Activated CD8-positive, alpha-beta memory T cell treated with anti-CD3 and anti-CD28 coated beads, Interleukin-2, amount 50 U/mL, for 4 hours (primary cell): ENCODE data around the gene RAB7B.

Experiments used
- DNase-seq: peaks from one replicate; pipeline ENCODE4 v3.0.0-alpha.2; 2020

The RAB7B gene

GRCh38 chr1:205943245-205943644, 60.0 kb downstream of the RAB7B start, which contains the start of gene SLC26A9:
Gene SLC26A9, minus strand, starts transcription at chr1:205943456. Its CDS starts 7,636 bp downstream, at chr1:205935820.
- no peak for DNase-seq

DNA sequence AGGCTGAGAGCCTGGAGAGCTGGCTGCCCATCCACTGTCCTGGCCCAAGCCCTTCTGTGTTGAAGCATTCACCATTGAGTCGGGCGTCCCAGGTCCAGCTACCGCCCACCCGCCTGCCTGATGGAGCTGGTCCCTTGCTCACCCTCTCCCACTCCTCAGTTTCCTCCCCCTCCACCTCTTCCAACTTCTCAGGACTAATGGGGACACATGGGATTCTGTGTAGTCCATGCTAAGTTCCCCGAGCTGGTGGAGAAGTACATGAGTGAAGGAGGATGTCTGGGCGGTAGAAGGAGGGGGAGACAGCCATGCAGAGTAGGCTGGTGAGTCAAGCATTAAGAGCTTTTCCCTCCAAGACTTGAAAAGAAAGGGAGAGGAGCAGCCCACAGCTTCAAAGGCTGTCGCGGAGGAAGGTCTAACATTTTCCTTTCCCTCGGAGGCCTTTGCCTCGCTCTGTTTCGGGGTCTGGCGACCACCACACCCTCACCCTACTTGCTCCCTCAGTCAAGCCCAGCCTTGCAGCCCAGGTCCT, 60.5 kb downstream of the RAB7B start:
- DNase-seq, result no peak

DNA sequence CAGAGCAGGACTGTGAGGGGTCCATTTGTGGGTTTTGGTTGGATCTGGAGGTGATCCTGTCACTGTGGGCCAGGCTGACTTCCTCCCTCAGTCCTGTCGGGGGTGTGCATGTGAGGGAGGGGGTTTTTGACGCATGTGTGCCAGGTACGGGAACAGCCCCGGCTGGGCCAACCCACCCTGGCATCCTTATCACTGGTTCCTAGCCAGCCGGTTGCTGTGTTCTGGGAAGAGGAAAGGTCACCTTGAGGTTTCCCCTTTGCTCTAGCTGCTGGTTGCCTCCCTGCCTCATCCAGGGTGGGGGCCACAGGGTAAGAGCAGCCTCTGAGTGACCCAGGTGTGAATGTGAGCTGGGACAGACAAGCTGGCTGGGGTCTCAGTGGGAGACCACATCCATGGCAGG, 62.5 kb downstream of the RAB7B start:
- DNase-seq, result no peak

- no peak for DNase-seq
These were observed 63.4 kb downstream of the RAB7B start for GRCh38 chr1:205939690-205940330.

- no peak for DNase-seq
These were observed 64.5 kb downstream of the RAB7B start for GRCh38 chr1:205938682-205939081.

GRCh38 chr1:205936846-205937586, 66.2 kb downstream of the RAB7B start:
- no peak for DNase-seq

- DNase-seq, result no peak
These were observed 66.9 kb downstream of the RAB7B start for GRCh38 chr1:205936311-205936710.

DNA sequence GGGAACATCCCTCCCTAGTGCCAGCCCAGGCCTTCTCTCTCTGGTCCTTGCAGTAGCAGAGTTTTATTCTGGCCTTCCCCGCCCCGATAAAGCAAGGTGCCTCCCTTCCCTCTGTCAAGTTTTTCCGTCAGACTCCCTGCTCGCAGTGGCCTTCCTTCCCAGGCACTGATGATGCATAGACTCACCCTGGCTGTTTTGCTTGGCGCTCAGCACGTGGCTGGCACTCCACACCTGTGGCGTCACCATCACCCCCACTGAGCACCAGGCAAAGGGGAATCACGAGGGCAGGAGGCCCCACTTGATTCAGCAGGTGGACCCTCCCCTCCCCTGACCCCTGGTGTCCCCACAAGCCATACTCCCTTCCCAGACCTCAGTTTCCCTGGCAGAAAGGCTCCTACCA, 67.3 kb downstream of the RAB7B start:
- no peak for DNase-seq

- no peak for DNase-seq
These were observed 68.4 kb downstream of the RAB7B start for GRCh38 chr1:205934788-205935187.

DNA sequence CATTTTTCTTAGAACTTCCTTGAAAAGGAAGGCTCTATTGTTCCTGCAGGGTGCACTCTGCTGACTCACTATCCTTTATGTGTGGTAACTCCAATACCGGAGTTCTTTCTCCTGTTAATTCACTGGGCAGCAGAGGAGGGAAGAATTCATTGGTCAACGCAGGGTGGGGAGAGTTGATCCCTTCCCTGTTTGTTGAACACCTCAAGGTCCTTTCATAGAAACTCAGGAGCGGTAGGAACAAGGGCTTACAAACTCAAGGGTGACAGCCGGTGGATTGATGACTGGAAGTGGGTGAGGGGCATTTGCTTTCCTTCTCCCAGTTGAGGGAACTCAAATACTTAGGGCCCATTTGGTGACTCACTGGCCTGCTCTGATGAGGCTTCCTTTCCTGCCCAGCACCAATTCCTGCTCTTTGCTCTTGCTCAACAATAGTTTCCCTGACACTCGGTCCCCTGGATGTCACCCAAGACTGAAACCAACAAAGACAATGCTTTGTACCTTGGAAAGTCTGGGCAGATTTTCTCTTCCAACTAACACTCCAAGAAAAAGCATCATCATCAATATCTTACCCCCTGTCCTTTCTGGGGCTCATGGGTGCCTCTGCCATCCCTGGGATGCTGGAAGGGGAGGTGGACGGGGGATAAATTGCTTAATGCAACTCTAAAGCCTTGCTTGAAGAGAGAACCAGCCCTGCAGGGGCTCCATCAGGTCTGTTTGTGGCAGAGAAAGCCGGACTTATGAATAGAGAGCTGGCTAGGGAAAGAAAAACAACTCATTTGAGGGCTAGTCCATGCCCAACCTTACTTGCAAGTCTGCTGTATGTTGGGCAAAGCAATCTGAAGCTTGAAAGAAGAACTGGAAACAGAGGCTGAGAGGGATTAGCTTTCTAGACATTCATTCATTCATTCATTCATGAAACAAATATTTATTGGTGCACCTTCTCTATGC, 69.2 kb downstream of the RAB7B start:
- no peak for DNase-seq

GRCh38 chr1:205932776-205933175, 70.4 kb downstream of the RAB7B start:
- DNase-seq, result no peak

- DNase-seq, result no peak
These were observed 72.4 kb downstream of the RAB7B start for GRCh38 chr1:205930799-205931281.

DNA sequence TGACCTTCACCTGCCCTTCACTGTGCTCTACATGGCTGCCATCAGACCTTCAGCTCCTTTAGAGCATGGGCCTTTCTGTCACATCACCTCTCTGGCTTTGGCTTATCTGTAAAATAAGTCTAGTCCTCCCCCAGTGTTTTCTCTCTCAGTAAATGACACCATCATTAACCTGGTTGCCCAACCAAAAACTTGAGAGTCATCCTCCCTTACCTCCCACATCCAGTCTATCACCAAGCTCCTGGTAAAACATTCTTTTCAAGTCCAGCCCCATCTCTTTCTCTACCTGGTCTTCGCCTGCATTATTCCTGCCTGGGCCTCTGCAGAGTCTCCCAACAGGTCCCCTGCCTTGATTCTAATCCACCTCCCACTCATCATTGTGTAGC, 73.0 kb downstream of the RAB7B start:
- DNase-seq, result no peak

DNA sequence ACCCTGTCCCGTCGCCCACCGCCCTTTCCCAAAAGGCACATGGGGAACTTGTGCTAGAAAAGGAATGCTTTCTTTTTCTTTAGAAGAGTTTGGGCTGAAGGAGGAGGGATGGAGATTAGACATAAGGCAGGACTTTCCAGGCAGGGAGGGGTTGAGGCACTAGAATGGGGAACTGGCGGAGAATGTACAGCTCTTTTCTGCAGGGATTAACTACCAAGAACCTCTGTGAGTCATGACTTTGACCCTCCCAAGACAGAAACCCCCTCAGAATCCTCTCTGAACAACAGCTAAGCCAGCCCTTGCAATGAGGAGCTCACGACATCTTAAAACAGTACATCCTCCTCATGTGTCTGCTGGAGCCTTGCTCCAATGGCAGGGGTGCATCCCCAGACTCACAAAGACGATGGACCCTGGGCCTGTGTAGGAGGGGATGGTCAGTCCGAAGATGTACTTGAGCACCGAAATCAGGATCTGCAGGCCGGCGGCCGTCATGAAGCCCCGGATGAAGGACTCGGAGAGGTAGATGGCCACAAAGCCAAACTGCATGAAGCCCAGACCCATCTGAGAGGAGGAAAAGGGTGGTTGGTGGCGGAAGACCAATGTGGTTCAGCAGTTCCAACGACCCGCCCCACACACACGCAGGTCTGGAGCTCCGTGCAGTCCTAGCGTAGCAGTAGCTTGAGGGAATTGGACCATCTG, 73.5 kb downstream of the RAB7B start:
- no peak for DNase-seq

DNA sequence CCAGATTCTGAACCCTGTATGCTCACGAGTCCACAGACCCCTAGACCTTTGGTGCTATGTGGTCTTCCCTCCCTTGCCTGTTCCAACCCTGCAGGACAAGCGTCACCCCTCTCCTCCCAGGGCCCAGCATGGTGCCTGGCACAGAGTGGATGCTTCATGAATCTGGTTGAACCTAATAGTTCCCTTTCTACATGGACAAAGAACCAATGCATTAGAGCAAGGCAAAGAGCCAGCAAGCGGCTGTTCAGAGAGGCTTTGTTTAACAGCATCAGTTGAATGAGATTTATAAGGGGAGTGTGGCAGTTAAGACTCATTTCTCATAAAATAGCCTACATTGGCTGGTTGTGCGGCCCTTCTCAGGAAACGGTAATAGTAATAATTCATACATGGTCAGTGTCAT, 74.9 kb downstream of the RAB7B start:
- DNase-seq, result no peak

- no peak for DNase-seq
These were observed 75.5 kb downstream of the RAB7B start for GRCh38 chr1:205927676-205928075.

GRCh38 chr1:205927247-205927646, 75.9 kb downstream of the RAB7B start:
- no peak for DNase-seq
